HL-60/S4 (cell line): Measurements from ENCODE around the gene STAT3.
"Not testable (repeated sequence)": the region's sequence is repeated elsewhere in the genome, so short reads cannot be mapped to it uniquely, and the experiment has no call there.

Source experiments
- in situ Hi-C: fragments of 300-500 bp; cut with MboI; formaldehyde crosslinking; loops from 2 replicates; pipeline ENCODE4 v1.14.3; 2022; ENCODE audit warnings: low sequenced_read_pairs

Gene STAT3

GRCh38 chr17:42387661-42388380, 421 bp downstream of the STAT3 start:
- in situ Hi-C loops = no loop called here

- in situ Hi-C loops = no loop called here
These were observed 1.2 kb downstream of the STAT3 start for GRCh38 chr17:42386777-42387657.

- in situ Hi-C loops = no loop called here
These were observed 6.3 kb downstream of the STAT3 start for GRCh38 chr17:42381898-42382297.

- in situ Hi-C loops = no loop called here
These were observed 7.3 kb downstream of the STAT3 start for GRCh38 chr17:42380935-42381334.

GRCh38 chr17:42378959-42379594, 9.2 kb downstream of the STAT3 start:
- in situ Hi-C loops = no loop called here

GRCh38 chr17:42378359-42378958, 9.8 kb downstream of the STAT3 start:
- in situ Hi-C loops = no loop called here

- in situ Hi-C loops = no loop called here
These were observed 14.3 kb downstream of the STAT3 start for GRCh38 chr17:42373896-42374295.

- in situ Hi-C loops = no loop called here
These were observed 16.1 kb downstream of the STAT3 start for GRCh38 chr17:42372142-42372541.

- in situ Hi-C loops = not testable (repeated sequence)
These were observed 19.3 kb downstream of the STAT3 start for GRCh38 chr17:42368797-42369561.

- in situ Hi-C loops = not testable (repeated sequence)
These were observed 19.9 kb downstream of the STAT3 start for GRCh38 chr17:42368310-42368709.

- in situ Hi-C loops = not testable (repeated sequence)
These were observed 21.8 kb downstream of the STAT3 start for GRCh38 chr17:42366176-42367023.

GRCh38 chr17:42365136-42365535, 23.1 kb downstream of the STAT3 start:
- in situ Hi-C loops = no loop called here

- in situ Hi-C loops = no loop called here
These were observed 24.3 kb downstream of the STAT3 start for GRCh38 chr17:42363767-42364585.

- in situ Hi-C loops = no loop called here
These were observed 25.0 kb downstream of the STAT3 start for GRCh38 chr17:42363231-42363630.

- in situ Hi-C loops = no loop called here
These were observed 25.8 kb downstream of the STAT3 start for GRCh38 chr17:42362245-42362961.

GRCh38 chr17:42361781-42362186, 26.5 kb downstream of the STAT3 start:
- in situ Hi-C loops = no loop called here

GRCh38 chr17:42360388-42360787, 27.9 kb downstream of the STAT3 start:
- in situ Hi-C loops = not testable (repeated sequence)

- in situ Hi-C loops = no loop called here
These were observed 29.1 kb downstream of the STAT3 start for GRCh38 chr17:42359133-42359532.
